GM23338 (cell line): ENCODE results near the gene TMEM255B. TPM values are rescaled to one million over a fixed set of nuclear protein-coding genes. Genes with fewer than 3 reads are reported as not detected.
A peak's percentile ranks its signal among the peaks of the same experiment; 100 is the strongest.

Experiments
- ATAC-seq: fragments of 200-7000 bp; cut with Tn5 transposase; 3 replicates; pipeline ENCODE4 v1.9.1; 2020
- DNase-seq: peaks from one replicate; pipeline ENCODE4 v3.0.0-alpha.2; 2015; ENCODE audit warnings: low spot score
- H2AFZ ChIP-seq: fragments of 200-600 bp; sonication (generic); 2 replicates; pipeline ENCODE4 v1.8.0; 2016; ENCODE audit warnings: antibody characterized with exemption, mild to moderate bottlenecking, moderate library complexity
- H3F3A ChIP-seq: fragments of 200-600 bp; sonication (generic); replicated peaks from 2 replicates; pipeline ENCODE4 v1.8.0; 2017; ENCODE audit warnings: antibody characterized with exemption, mixed run types, low read depth
- H3K27ac ChIP-seq: fragments of 200-600 bp; sonication (generic); 2 replicates; pipeline ENCODE4 v1.6.1; 2016; ENCODE audit warnings: low read depth
- H3K27me3 ChIP-seq: fragments of 200-600 bp; sonication (generic); 2 replicates; pipeline ENCODE4 v1.8.0; 2016; ENCODE audit warnings: mild to moderate bottlenecking, mixed run types, moderate library complexity; ENCODE audit not compliant: insufficient read depth
- H3K36me3 ChIP-seq: fragments of 200-600 bp; sonication (generic); 2 replicates; pipeline ENCODE4 v1.8.0; 2016; ENCODE audit warnings: mild to moderate bottlenecking; ENCODE audit not compliant: insufficient read depth
- H3K4me1 ChIP-seq: fragments of 200-600 bp; sonication (generic); 2 replicates; pipeline ENCODE4 v1.8.0; 2016; ENCODE audit warnings: mild to moderate bottlenecking, moderate library complexity; ENCODE audit not compliant: insufficient read depth
- H3K4me2 ChIP-seq: fragments of 200-600 bp; sonication (generic); 2 replicates; pipeline ENCODE4 v1.7.1; 2017; ENCODE audit warnings: mixed run types
- H3K4me3 ChIP-seq: fragments of 200-600 bp; sonication (generic); 2 replicates; pipeline ENCODE4 v1.6.1; 2016; ENCODE audit warnings: mixed run types
- H3K79me2 ChIP-seq: fragments of 200-600 bp; sonication (generic); replicated peaks from 2 replicates; pipeline ENCODE4 v1.8.0; 2017; ENCODE audit warnings: mild to moderate bottlenecking; ENCODE audit not compliant: insufficient read depth
- H3K9me2 ChIP-seq: fragments of 200-600 bp; sonication (generic); 2 replicates; pipeline ENCODE4 v1.8.0; 2017; ENCODE audit not compliant: insufficient read depth
- H4K20me1 ChIP-seq: fragments of 200-600 bp; sonication (generic); replicated peaks from 2 replicates; pipeline ENCODE4 v1.8.0; 2017; ENCODE audit warnings: mild to moderate bottlenecking; ENCODE audit not compliant: insufficient read depth
- H3K27ac Mint-ChIP-seq: 2 replicates; pipeline ENCODE4 v1.8.0; 2020; ENCODE audit warnings: inconsistent platforms, mild to moderate bottlenecking, moderate library complexity, mixed read lengths
- H3K27me3 Mint-ChIP-seq: 3 replicates; pipeline ENCODE4 v1.8.0; 2022; ENCODE audit warnings: low read depth, mild to moderate bottlenecking, moderate library complexity, mixed read lengths, inconsistent platforms; ENCODE audit not compliant: insufficient read depth, poor library complexity
- H3K36me3 Mint-ChIP-seq: 3 replicates; pipeline ENCODE4 v1.8.0; 2021; ENCODE audit warnings: low read depth, mild to moderate bottlenecking, inconsistent platforms, moderate library complexity, mixed read lengths
- H3K4me1 Mint-ChIP-seq: 3 replicates; pipeline ENCODE4 v1.8.0; 2020; ENCODE audit warnings: mild to moderate bottlenecking, inconsistent platforms, mixed read lengths
- H3K4me3 Mint-ChIP-seq: 3 replicates; pipeline ENCODE4 v1.8.0; 2021; ENCODE audit warnings: moderate library complexity, mild to moderate bottlenecking, inconsistent platforms, mixed read lengths
- H3K9me3 Mint-ChIP-seq: 3 replicates; pipeline ENCODE4 v1.8.0; 2020; ENCODE audit warnings: moderate library complexity, mild to moderate bottlenecking, inconsistent platforms, mixed read lengths
- CREB1 ChIP-seq: fragments of 250-450 bp; sonication (Bioruptor Pico); IDR thresholded peaks from 2 replicates; pipeline ENCODE4 v1.5.0; 2020; ENCODE audit warnings: low read depth, mild to moderate bottlenecking, moderate library complexity
- CTCF ChIP-seq, 2 experiments: fragments of 200-600 bp in 1 of 2; sonication (generic) in 1 of 2; conservative IDR thresholded peaks; 2 replicates each; pipeline versions ENCODE4 v1.5.1 to v1.6.1; 2016 to 2017; ENCODE audit warnings: antibody characterized with exemption in 2 of 2, low read depth in 2 of 2, mild to moderate bottlenecking in 2 of 2, moderate library complexity in 1 of 2
- ETS1 ChIP-seq: IDR thresholded peaks from 2 replicates; pipeline ENCODE4 v1.6.1; 2016; ENCODE audit warnings: antibody characterized with exemption
- EZH2 ChIP-seq: fragments of 200-600 bp; sonication (generic); IDR thresholded peaks from one replicate; pipeline ENCODE4 v1.8.0; 2017; ENCODE audit warnings: antibody characterized with exemption, mild to moderate bottlenecking, low read depth; ENCODE audit not compliant: unreplicated experiment
- JUNB ChIP-seq: IDR thresholded peaks from one replicate; pipeline ENCODE4 v1.6.1; 2016; ENCODE audit warnings: antibody characterized with exemption; ENCODE audit not compliant: unreplicated experiment
- NANOG ChIP-seq: IDR thresholded peaks from 2 replicates; pipeline ENCODE4 v1.6.1; 2016; ENCODE audit warnings: antibody characterized with exemption, borderline replicate concordance
- STAT1 ChIP-seq: IDR thresholded peaks from one replicate; pipeline ENCODE4 v1.6.1; 2016; ENCODE audit warnings: antibody characterized with exemption; ENCODE audit not compliant: unreplicated experiment
- ZNF331 ChIP-seq: fragments of 250-450 bp; sonication (Bioruptor Pico); IDR thresholded peaks from 2 replicates; pipeline ENCODE4 v1.5.0; 2020; ENCODE audit warnings: low read depth, mild to moderate bottlenecking, moderate library complexity
- polyA plus RNA-seq: library from polyadenylated mRNA; unstranded; fragments of >200 nt; fragmentation: Nextera tagmentation; extraction: Ambion mirVana; gene quantifications from 2 replicates; pipeline ENCODE4 v1.2.1, GENCODE V29; 2016
- total RNA-seq: library from RNA; depleted of rRNA; stranded (reverse); fragments of >200 nt; shearing (Covaris generic); gene quantifications from 2 replicates; pipeline ENCODE4 v1.2.3, GENCODE V29; 2014

TMEM255B gene
- total and polyA plus RNA-seq, 2 experiments from 2014 or later: 0.69 to 4.4 TPM

- Mint-ChIP-seq H3K4me1 (no peaks in the 10 kb centered on the region; the same call in 2 of the 3 replicates), H3K27ac (no peak overlapping the region), H3K9me3 (peaks cover 7% of the 10 kb centered on the region; the same call in 2 of the 3 replicates), H3K4me3 (no peak overlapping the region), H3K27me3 (peaks cover 15% of the 10 kb centered on the region), H3K36me3 (peaks cover 11% of the 10 kb centered on the region)
- H3K36me3 ChIP-seq: no peaks in the 10 kb centered on the region
- no peak overlapping the region for H2AFZ ChIP-seq
- no peak for TF ChIP-seq EZH2
- TF ChIP-seq ETS1: no peak
- no peak for TF ChIP-seq CTCF (conservative IDR thresholded peaks at IDR 0.05; ENCODE audit: low read depth in 2 of 2)
- TF ChIP-seq JUNB: no peak
- no peak for TF ChIP-seq NANOG
- no peak for TF ChIP-seq ZNF331 (CRISPR knock-in tag)
- no peak for TF ChIP-seq CREB1 (CRISPR knock-in tag)
- DNase-seq (no peak), ATAC-seq (peak; percentile 12)
- H3F3A ChIP-seq: no peaks in the 10 kb centered on the region
- H3K27ac ChIP-seq: no peak overlapping the region
- H4K20me1 ChIP-seq: no peaks in the 10 kb centered on the region
- no peak overlapping the region for H3K4me3 ChIP-seq
- H3K4me1 ChIP-seq: no peaks in the 10 kb centered on the region
- H3K9me2 ChIP-seq: no peaks in the 10 kb centered on the region
- H3K4me2 ChIP-seq: no peak overlapping the region
- no peaks in the 10 kb centered on the region for H3K79me2 ChIP-seq
- no peaks in the 10 kb centered on the region for H3K27me3 ChIP-seq
Observed at GRCh38 chr13:113817860-113818691, 59.0 kb downstream of the TMEM255B start.

- TF ChIP-seq CREB1 (CRISPR knock-in tag) (no peak), STAT1 (no peak)
- Histone ChIP-seq H3K4me1 (no peaks in the 10 kb centered on the region), H3K4me3 (no peak overlapping the region), H3K4me2 (no peak overlapping the region), H3K27ac (no peak overlapping the region), H4K20me1 (no peaks in the 10 kb centered on the region), H3K36me3 (no peaks in the 10 kb centered on the region), H3K27me3 (no peaks in the 10 kb centered on the region), H2AFZ (no peak overlapping the region), H3K9me2 (no peaks in the 10 kb centered on the region), H3K79me2 (no peaks in the 10 kb centered on the region), H3F3A (no peaks in the 10 kb centered on the region)
- no peak for ATAC-seq
- Mint-ChIP-seq H3K4me3 (no peak overlapping the region), H3K36me3 (peaks cover 15% of the 10 kb centered on the region), H3K4me1 (no peaks in the 10 kb centered on the region; the same call in 2 of the 3 replicates), H3K9me3 (peaks cover 7% of the 10 kb centered on the region; the same call in 2 of the 3 replicates), H3K27ac (no peak overlapping the region), H3K27me3 (peaks cover 15% of the 10 kb centered on the region)
- DNase-seq: no peak
Observed at GRCh38 chr13:113818700-113819295, 59.8 kb downstream of the TMEM255B start.
